HCT116 (cell line): Measurements from ENCODE around the gene MAGEA8. TPM values are rescaled to one million over a fixed set of nuclear protein-coding genes. Genes with fewer than 3 reads are reported as not detected.
"Not testable (repeated sequence)": the region's sequence is repeated elsewhere in the genome, so short reads cannot be mapped to it uniquely, and the experiment has no call there.

Source experiments
- ATAC-seq: fragments of 200-7000 bp; cut with Tn5 transposase; 2 replicates; pipeline ENCODE4 v1.9.1; 2020; ENCODE audit warnings: mild to moderate bottlenecking, moderate library complexity
- BruUV-seq: library from RNA; stranded (reverse); fragments of 400-500 nt; replicated peaks from 2 replicates; lab custom pipeline; 2021; lab: Mats Ljungman, UMichigan
- CTCF ChIA-PET: fragments of 300-600 bp; sonication (Branson Sonifier 250); formaldehyde crosslinking; loops from one replicate; lab custom pipeline; 2021; ENCODE audit warnings: antibody characterized with exemption; lab: Charles Lee
- POLR2A ChIA-PET: fragments of 300-600, 350-600 bp; sonication (Branson Sonifier 250); formaldehyde crosslinking; loops from one replicate; lab custom pipeline; 2021; ENCODE audit warnings: antibody characterized with exemption; lab: Charles Lee
- RAD21 ChIA-PET, 2 experiments: fragments of 300-600 bp; sonication (Branson Sonifier 250); formaldehyde crosslinking; loops; one replicate each; lab custom pipeline; 2023; ENCODE audit warnings: low total read pairs in 2 of 2; ENCODE audit not compliant: uncharacterized antibody in 2 of 2, unreplicated experiment in 2 of 2, low non-redundant PET in 1 of 2; lab: Charles Lee
- DNase-seq: peaks from one replicate; pipeline ENCODE4 v3.0.0-alpha.2; 2010; ENCODE audit warnings: low read depth, low spot score
- H2AFZ ChIP-seq: fragments of 200-600 bp; shearing (Covaris generic), sonication (generic); 2 replicates; pipeline ENCODE4 v1.6.1; 2017; ENCODE audit warnings: low read depth, mixed run types, mixed read lengths, antibody characterized with exemption, low read length; ENCODE audit not compliant: poor library complexity, severe bottlenecking
- H3K27ac ChIP-seq: 2 replicates; pipeline ENCODE4 v1.5.1; 2012; ENCODE audit warnings: low read depth, low read length
- H3K27me3 ChIP-seq: fragments of 200-600 bp; sonication (generic); 2 replicates; pipeline ENCODE4 v1.6.1; 2016; ENCODE audit warnings: mixed run types, low read length, mixed read lengths; ENCODE audit not compliant: insufficient read depth
- H3K36me3 ChIP-seq, 2 experiments: fragments of 200-500 bp in 1 of 2; fragments of 200-600 bp in 1 of 2; sonication (Bioruptor generic) in 1 of 2; sonication (generic) in 1 of 2; 2 replicates each; pipeline versions ENCODE4 v1.5.1 to v1.6.1; 2014 to 2016; ENCODE audit warnings: low read length in 2 of 2, inconsistent platforms in 1 of 2, mixed read lengths in 1 of 2, mixed run types in 1 of 2; ENCODE audit not compliant: insufficient read depth in 2 of 2, control insufficient read depth in 1 of 2
- H3K4me1 ChIP-seq, 2 experiments: fragments of 200-600 bp in 1 of 2; sonication (generic) in 1 of 2; 2 replicates each; pipeline versions ENCODE4 v1.5.1 to v1.6.1; 2012 to 2017; ENCODE audit warnings: low read length in 2 of 2, inconsistent platforms in 1 of 2, mild to moderate bottlenecking in 1 of 2, mixed read lengths in 1 of 2, mixed run types in 1 of 2, moderate library complexity in 1 of 2; ENCODE audit not compliant: insufficient read depth in 2 of 2, control insufficient read depth in 1 of 2
- H3K4me2 ChIP-seq: fragments of 200-600 bp; sonication (generic); 2 replicates; pipeline ENCODE4 v1.6.1; 2017; ENCODE audit warnings: mixed run types, low read length, mixed read lengths
- H3K4me3 ChIP-seq, 2 experiments: fragments of 200-600 bp in 1 of 2; sonication (generic) in 1 of 2; replicated peaks in 1 of 2; 2 replicates each; pipeline ENCODE4 v1.5.1; 2011 to 2016; ENCODE audit warnings: low read length in 2 of 2, control low read depth in 1 of 2, low read depth in 1 of 2, mild to moderate bottlenecking in 1 of 2, mixed read lengths in 1 of 2, mixed run types in 1 of 2
- H3K79me2 ChIP-seq: fragments of 200-600 bp; sonication (generic); 2 replicates; pipeline ENCODE4 v1.6.1; 2017; ENCODE audit warnings: mild to moderate bottlenecking, mixed run types, low read length, moderate library complexity, mixed read lengths; ENCODE audit not compliant: insufficient read depth
- H3K9ac ChIP-seq: fragments of 200-600 bp; sonication (generic); 2 replicates; pipeline ENCODE4 v1.6.1; 2016; ENCODE audit warnings: low read length, mixed read lengths
- H3K9me2 ChIP-seq: fragments of 200-600 bp; sonication (generic), shearing (Covaris generic); 2 replicates; pipeline ENCODE4 v1.6.1; 2017; ENCODE audit warnings: mixed run types, mild to moderate bottlenecking, moderate library complexity; ENCODE audit not compliant: insufficient read depth
- H3K9me3 ChIP-seq, 2 experiments: fragments of 200-500 bp in 1 of 2; fragments of 200-600 bp in 1 of 2; sonication (Bioruptor generic) in 1 of 2; sonication (generic) in 1 of 2; 2 replicates each; pipeline ENCODE4 v1.6.1; 2014 to 2017; ENCODE audit warnings: low read length in 2 of 2, mixed read lengths in 2 of 2, inconsistent platforms in 1 of 2, low read depth in 1 of 2, mild to moderate bottlenecking in 1 of 2, mixed run types in 1 of 2, moderate library complexity in 1 of 2; ENCODE audit not compliant: control insufficient read depth in 1 of 2, insufficient read depth in 1 of 2
- H4K20me1 ChIP-seq: fragments of 200-600 bp; sonication (generic), shearing (Covaris generic); 2 replicates; pipeline ENCODE4 v1.6.1; 2017; ENCODE audit warnings: mixed run types, mild to moderate bottlenecking, moderate library complexity; ENCODE audit not compliant: insufficient read depth
- intact Hi-C: fragments of 100-400 bp; cut with micrococcal nuclease; formaldehyde crosslinking; loops from 2 replicates; pipeline ENCODE4 v1.10.0; 2022
- total RNA-seq: library from RNA; stranded (reverse); gene quantifications from one replicate; pipeline ENCODE4 v1.2.1, GENCODE V29; 2021; ENCODE audit not compliant: unreplicated experiment

The MAGEA8 gene
- total RNA-seq, 1 experiment from 2014 or later, result not detected

DNA sequence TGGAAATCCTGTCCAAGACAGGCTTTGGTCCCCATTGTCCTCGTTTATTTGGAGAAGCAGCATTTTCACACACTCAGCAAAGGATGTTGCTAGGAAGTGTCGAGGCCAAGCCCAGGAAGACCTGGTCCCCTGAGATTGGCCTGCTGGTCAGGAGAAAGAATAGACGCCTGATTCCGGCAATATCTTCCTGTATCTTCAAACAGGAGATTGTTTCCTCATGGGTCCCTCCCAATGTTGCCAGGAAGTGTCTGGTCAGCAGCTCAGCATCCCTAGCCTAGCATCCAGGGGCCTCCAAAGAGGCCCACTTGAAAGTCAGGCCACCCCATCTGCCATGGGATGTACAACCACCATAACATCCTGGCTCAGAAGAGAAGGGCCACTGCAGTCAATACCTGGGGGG is 50.4 kb downstream of the MAGEA8 start:
- H3K36me3 ChIP-seq, H4K20me1 ChIP-seq, H2AFZ ChIP-seq, H3K4me3 ChIP-seq, ATAC-seq, CTCF ChIA-PET, H3K9me3 ChIP-seq, H3K27me3 ChIP-seq, H3K4me2 ChIP-seq, POLR2A ChIA-PET, H3K79me2 ChIP-seq, BruUV-seq, DNase-seq, H3K4me1 ChIP-seq, H3K9ac ChIP-seq, H3K9me2 ChIP-seq, intact Hi-C loops, H3K27ac ChIP-seq, RAD21 ChIA-PET: not testable (repeated sequence)

DNA sequence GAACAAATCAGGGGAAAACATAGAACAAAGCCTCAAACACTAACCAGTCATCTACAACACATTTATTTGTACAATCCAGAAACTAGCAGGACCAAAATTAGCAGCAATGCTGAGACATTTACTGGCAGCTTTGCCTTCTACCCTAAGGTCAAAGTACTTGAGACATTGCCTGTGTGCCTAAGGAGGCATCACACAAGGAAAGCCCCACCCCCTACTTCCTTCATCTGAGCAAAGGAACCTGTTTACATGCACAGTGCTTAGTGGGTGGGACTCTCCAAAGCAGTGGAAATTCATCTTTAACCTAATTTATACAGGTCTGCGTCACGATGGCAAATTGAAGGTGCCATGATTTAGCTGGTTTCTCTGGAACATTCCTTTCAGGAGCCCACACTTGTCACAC is 51.2 kb downstream of the MAGEA8 start:
- H2AFZ ChIP-seq, POLR2A ChIA-PET, DNase-seq, H4K20me1 ChIP-seq, H3K9me2 ChIP-seq, H3K36me3 ChIP-seq, H3K9me3 ChIP-seq, H3K4me1 ChIP-seq, ATAC-seq, H3K4me3 ChIP-seq, BruUV-seq, H3K4me2 ChIP-seq, intact Hi-C loops, H3K79me2 ChIP-seq, H3K9ac ChIP-seq, RAD21 ChIA-PET, H3K27me3 ChIP-seq, H3K27ac ChIP-seq, CTCF ChIA-PET: not testable (repeated sequence)

DNA sequence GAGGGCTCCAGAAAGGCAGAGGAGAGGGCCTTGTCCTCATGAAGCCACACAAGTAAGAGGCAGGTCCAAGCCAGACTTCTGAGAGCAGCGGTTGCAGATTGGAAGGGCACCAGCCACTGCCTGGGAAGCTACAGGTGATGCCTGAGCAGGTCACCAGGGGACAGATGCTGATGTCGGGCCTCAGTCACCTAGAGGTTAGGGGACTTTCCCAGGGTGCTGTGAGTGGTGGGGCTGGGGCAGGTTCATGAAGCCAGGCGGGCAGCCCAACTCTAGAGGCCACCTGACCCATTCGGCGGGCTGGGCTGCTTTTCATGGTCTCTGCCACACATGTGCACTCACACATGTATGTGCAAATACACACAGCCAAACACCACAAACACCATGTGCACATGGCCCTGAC is 52.0 kb downstream of the MAGEA8 start:
- RAD21 ChIA-PET, POLR2A ChIA-PET, ATAC-seq, intact Hi-C loops, H3K9me2 ChIP-seq, H3K4me1 ChIP-seq, H3K79me2 ChIP-seq, H3K4me3 ChIP-seq, H3K36me3 ChIP-seq, H3K9me3 ChIP-seq, H2AFZ ChIP-seq, DNase-seq, H3K27me3 ChIP-seq, H3K27ac ChIP-seq, H3K4me2 ChIP-seq, H3K9ac ChIP-seq, BruUV-seq, CTCF ChIA-PET, H4K20me1 ChIP-seq: not testable (repeated sequence)

DNA sequence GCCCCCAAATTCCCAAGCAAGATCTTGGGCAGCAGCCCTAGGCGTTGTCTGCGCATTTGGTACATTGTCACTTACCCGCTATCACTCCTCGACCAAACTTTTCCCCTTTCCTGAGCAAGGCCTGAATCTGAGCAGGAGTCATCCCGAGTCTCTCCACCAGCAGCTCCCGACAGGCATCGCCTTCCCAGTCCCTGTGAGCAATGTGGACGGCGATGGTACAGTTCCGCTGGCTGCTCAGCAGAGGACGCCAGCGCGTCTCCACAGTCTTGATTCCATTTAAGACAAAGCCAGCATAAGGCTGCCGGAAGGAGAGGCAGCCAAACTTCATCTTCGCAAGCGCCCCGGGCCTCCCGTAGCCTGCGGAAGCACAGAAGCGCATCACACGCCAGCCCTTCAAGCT is 52.6 kb downstream of the MAGEA8 start:
- H3K4me3 ChIP-seq, H3K9ac ChIP-seq, H3K9me2 ChIP-seq, POLR2A ChIA-PET, intact Hi-C loops, H3K4me2 ChIP-seq, ATAC-seq, H3K27me3 ChIP-seq, H3K27ac ChIP-seq, RAD21 ChIA-PET, H3K4me1 ChIP-seq, DNase-seq, H3K36me3 ChIP-seq, H4K20me1 ChIP-seq, BruUV-seq, H2AFZ ChIP-seq, CTCF ChIA-PET, H3K9me3 ChIP-seq: not testable (repeated sequence)
- peaks cover 10% of the 10 kb centered on the region; the same call in 1 of the 2 replicates for H3K79me2 ChIP-seq
